ENCODE results near the gene HEXIM2. TPM values are rescaled to one million over a fixed set of nuclear protein-coding genes. Genes with fewer than 3 reads are reported as not detected.

Gene HEXIM2
- total and polyA plus RNA-seq, 4 donors, result 5.2 to 17.6 (median 14.2) TPM

- DNase-seq (ENCODE audit: low read depth in 4 of 6, low spot score in 6 of 6), result no peak
- Histone ChIP-seq H3K27me3 (ENCODE audit: control insufficient read depth, insufficient read depth, low read length) (no peaks in the 10 kb centered on the region), H3K36me3 (ENCODE audit: control insufficient read depth, insufficient read depth, low read length) (peaks cover 24% of the 10 kb centered on the region), H3K4me3 (ENCODE audit: low read depth, low read length) (no peak overlapping the region), H3K4me1 (ENCODE audit: control insufficient read depth, insufficient read depth, low read length) (peaks cover 15% of the 10 kb centered on the region), H3K9me3 (ENCODE audit: control insufficient read depth, insufficient read depth, low read length) (no peaks in the 10 kb centered on the region), H3K27ac (ENCODE audit: low read depth, low read length) (no peak overlapping the region)
- WGBS (ENCODE audit: insufficient coverage), result 96% methylated on average over 6 of the region's 7 CpGs
Measured at GRCh38 chr17:45164734-45165269, 3.1 kb downstream of the HEXIM2 start.

GRCh38 chr17:45168991-45169752 is 7.5 kb downstream of the HEXIM2 start:
- WGBS (ENCODE audit: insufficient coverage), result 89% methylated on average over 43 of the region's 43 CpGs

DNA sequence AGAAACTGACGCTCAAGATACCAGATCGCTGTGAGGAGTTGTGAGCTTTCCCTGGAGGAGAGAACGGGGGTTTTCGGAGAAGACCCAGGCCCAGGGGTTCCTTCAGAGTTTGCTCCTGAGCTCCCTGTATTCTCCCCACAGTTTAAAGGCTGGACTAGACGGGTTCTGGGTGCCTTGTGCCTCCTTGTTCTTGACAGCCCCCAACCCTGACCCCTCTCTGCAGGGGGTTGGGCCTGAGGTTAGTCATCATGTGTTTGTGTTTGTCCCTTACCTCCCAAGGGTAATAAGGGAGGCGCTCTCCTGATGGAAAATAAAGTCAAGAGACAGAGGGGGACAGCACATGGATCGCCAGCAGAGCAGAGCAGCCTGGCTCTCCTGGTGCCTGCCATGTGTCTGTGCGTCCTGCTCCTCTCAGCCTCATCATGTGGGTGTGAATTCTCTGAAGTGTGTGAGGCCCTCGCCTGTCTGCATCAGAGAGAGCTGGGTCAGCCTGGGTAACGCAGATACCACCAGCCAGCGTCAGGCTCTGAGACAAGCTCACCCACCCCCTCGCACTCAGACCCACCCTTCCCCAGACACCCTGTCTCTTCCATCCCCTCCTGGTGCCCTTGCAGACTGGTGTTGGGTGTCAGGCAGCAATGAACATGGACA is 8.7 kb downstream of the HEXIM2 start:
- peaks cover 35% of the 10 kb centered on the region for H3K4me1 ChIP-seq (ENCODE audit: control insufficient read depth, insufficient read depth, low read length)
- H3K9me3 ChIP-seq (ENCODE audit: control insufficient read depth, insufficient read depth, low read length), result no peaks in the 10 kb centered on the region
- peaks cover 30% of the 10 kb centered on the region for H3K36me3 ChIP-seq (ENCODE audit: control insufficient read depth, insufficient read depth, low read length)
- H3K27ac ChIP-seq (ENCODE audit: low read depth, low read length), result peak overlapping the region; percentile 95
- no peak for DNase-seq (ENCODE audit: low read depth in 4 of 6, low spot score in 6 of 6)
- no peaks in the 10 kb centered on the region for H3K27me3 ChIP-seq (ENCODE audit: control insufficient read depth, insufficient read depth, low read length)
- no peak overlapping the region for H3K4me3 ChIP-seq (ENCODE audit: low read depth, low read length)
- 87% methylated on average over 5 of the region's 12 CpGs for WGBS (ENCODE audit: insufficient coverage)

More at GRCh38 chr17:45168991-45169752, 7.5 kb downstream of the HEXIM2 start:
- Histone ChIP-seq H3K9me3 (ENCODE audit: control insufficient read depth, insufficient read depth, low read length) (no peaks in the 10 kb centered on the region), H3K36me3 (ENCODE audit: control insufficient read depth, insufficient read depth, low read length) (peaks cover 37% of the 10 kb centered on the region), H3K27me3 (ENCODE audit: control insufficient read depth, insufficient read depth, low read length) (no peaks in the 10 kb centered on the region), H3K27ac (ENCODE audit: low read depth, low read length) (no peak overlapping the region), H3K4me3 (ENCODE audit: low read depth, low read length) (no peak overlapping the region), H3K4me1 (ENCODE audit: control insufficient read depth, insufficient read depth, low read length) (peaks cover 35% of the 10 kb centered on the region)
- DNase-seq (ENCODE audit: low read depth in 4 of 6, low spot score in 6 of 6), result no peak

DNA sequence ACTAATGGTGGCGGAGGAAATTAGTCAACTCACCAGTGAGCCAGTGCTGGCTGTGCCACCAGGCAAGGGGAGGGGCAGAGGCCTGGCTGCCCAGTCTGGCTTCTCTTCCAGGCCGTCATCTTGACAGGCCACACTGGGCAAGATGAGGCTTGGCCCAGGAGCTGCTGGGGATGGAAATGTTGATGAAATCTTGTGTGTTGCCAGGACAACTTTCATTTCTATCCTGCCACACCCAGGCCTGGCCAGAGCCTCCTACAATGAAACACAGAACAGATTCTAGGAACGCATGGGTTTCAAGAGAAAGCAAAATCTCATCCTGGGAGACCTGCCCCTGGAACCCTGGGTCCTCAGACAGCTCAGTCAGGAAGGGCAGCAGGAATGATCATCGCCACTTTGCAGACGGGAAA is 9.3 kb downstream of the HEXIM2 start:
- Histone ChIP-seq H3K4me3 (ENCODE audit: low read depth, low read length) (no peak overlapping the region), H3K4me1 (ENCODE audit: control insufficient read depth, insufficient read depth, low read length) (peaks cover 35% of the 10 kb centered on the region), H3K9me3 (ENCODE audit: control insufficient read depth, insufficient read depth, low read length) (no peaks in the 10 kb centered on the region), H3K36me3 (ENCODE audit: control insufficient read depth, insufficient read depth, low read length) (peaks cover 30% of the 10 kb centered on the region), H3K27ac (ENCODE audit: low read depth, low read length) (peak overlapping the region; percentile 95), H3K27me3 (ENCODE audit: control insufficient read depth, insufficient read depth, low read length) (no peaks in the 10 kb centered on the region)
- peak in 1 of 6 donors; percentile 63 for DNase-seq (ENCODE audit: low read depth in 4 of 6, low spot score in 6 of 6)
- WGBS (ENCODE audit: insufficient coverage), result 56% methylated on average over 5 of the region's 5 CpGs

DNA sequence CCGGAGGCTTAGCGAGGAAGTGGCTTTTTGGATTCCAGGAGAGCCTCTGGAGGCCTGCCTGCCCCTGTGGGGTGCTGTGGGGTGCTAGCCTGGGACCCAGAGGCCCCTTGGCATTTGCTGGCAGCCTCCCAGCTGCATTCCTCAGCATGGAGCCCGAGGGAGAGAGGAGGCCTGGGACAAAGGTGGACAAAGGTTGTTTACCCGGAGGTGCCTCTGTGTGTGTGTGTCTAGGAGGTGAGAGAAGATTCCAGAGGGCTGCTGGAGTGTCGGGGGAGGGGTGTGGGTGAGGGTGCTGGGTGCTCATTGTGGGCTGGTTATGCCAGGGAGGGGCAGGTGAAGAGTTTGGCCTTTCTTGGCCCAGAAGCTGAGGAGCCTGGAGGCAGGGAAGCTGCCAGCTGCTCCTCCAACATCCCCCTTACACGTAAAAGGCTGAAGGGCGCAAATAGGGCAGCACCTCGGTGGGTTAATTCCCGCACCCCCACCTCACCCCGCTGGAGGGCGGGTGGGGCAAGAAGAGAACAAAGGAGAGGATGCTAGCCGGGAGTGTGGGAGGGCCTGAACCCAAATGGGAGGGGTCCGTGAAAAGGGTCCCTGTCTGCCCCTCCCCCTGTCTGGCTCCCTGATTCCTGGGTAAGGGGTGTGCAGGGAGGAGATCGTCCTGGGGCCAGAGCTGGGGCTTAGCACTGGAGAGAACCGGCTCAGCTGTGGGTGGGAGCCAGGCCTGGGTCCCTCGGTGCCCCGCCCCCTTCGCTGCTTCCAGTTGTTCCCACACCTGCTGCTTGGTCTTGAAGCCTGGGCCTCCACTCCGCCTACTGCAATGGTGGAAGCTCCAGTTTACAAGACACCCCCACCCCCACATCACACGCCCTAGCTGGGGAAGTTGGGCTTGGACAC is 9.9 kb downstream of the HEXIM2 start:
- Histone ChIP-seq H3K27ac (ENCODE audit: low read depth, low read length) (peak overlapping the region; percentile 95), H3K27me3 (ENCODE audit: control insufficient read depth, insufficient read depth, low read length) (no peaks in the 10 kb centered on the region), H3K4me3 (ENCODE audit: low read depth, low read length) (no peak overlapping the region), H3K4me1 (ENCODE audit: control insufficient read depth, insufficient read depth, low read length) (peaks cover 38% of the 10 kb centered on the region), H3K9me3 (ENCODE audit: control insufficient read depth, insufficient read depth, low read length) (no peaks in the 10 kb centered on the region), H3K36me3 (ENCODE audit: control insufficient read depth, insufficient read depth, low read length) (peaks cover 30% of the 10 kb centered on the region)
- 36% methylated on average over 11 of the region's 20 CpGs for WGBS (ENCODE audit: insufficient coverage)
- peak in 2 of 6 donors; percentile 56 to 63 for DNase-seq (ENCODE audit: low read depth in 4 of 6, low spot score in 6 of 6)

- no CpG with 5 or more reads among the region's 5 CpGs for WGBS (ENCODE audit: insufficient coverage)
- peak overlapping the region; percentile 26 for H3K4me3 ChIP-seq (ENCODE audit: low read depth, low read length)
- DNase-seq (ENCODE audit: low read depth in 4 of 6, low spot score in 6 of 6), result no peak
- peaks cover 30% of the 10 kb centered on the region for H3K36me3 ChIP-seq (ENCODE audit: control insufficient read depth, insufficient read depth, low read length)
- peaks cover 38% of the 10 kb centered on the region for H3K4me1 ChIP-seq (ENCODE audit: control insufficient read depth, insufficient read depth, low read length)
- H3K27me3 ChIP-seq (ENCODE audit: control insufficient read depth, insufficient read depth, low read length), result no peaks in the 10 kb centered on the region
- no peaks in the 10 kb centered on the region for H3K9me3 ChIP-seq (ENCODE audit: control insufficient read depth, insufficient read depth, low read length)
- H3K27ac ChIP-seq (ENCODE audit: low read depth, low read length), result peak overlapping the region; percentile 95
Measured at GRCh38 chr17:45172232-45172540, 10.5 kb downstream of the HEXIM2 start.

GRCh38 chr17:45172541-45173286 is 11.0 kb downstream of the HEXIM2 start:
- Histone ChIP-seq H3K4me1 (ENCODE audit: control insufficient read depth, insufficient read depth, low read length) (peaks cover 38% of the 10 kb centered on the region), H3K27ac (ENCODE audit: low read depth, low read length) (peak overlapping the region; percentile 95)
- DNase-seq (ENCODE audit: low read depth in 4 of 6, low spot score in 6 of 6), result peak in 4 of 6 donors; percentile 83 to 98 (median 92)

GRCh38 chr17:45175759-45176115 is 14.1 kb downstream of the HEXIM2 start:
- WGBS (ENCODE audit: insufficient coverage), result 86% methylated on average over 2 of the region's 3 CpGs

More at GRCh38 chr17:45172541-45173286, 11.0 kb downstream of the HEXIM2 start:
- H3K4me3 ChIP-seq (ENCODE audit: low read depth, low read length), result peak overlapping the region; percentile 26
- WGBS (ENCODE audit: insufficient coverage), result 12% methylated on average over 7 of the region's 10 CpGs
- no peaks in the 10 kb centered on the region for H3K9me3 ChIP-seq (ENCODE audit: control insufficient read depth, insufficient read depth, low read length)
- H3K27me3 ChIP-seq (ENCODE audit: control insufficient read depth, insufficient read depth, low read length), result no peaks in the 10 kb centered on the region
- H3K36me3 ChIP-seq (ENCODE audit: control insufficient read depth, insufficient read depth, low read length), result peaks cover 30% of the 10 kb centered on the region

GRCh38 chr17:45177563-45177962 is 15.9 kb downstream of the HEXIM2 start:
- H3K27me3 ChIP-seq (ENCODE audit: control insufficient read depth, insufficient read depth, low read length), result no peaks in the 10 kb centered on the region
- no peak overlapping the region for H3K27ac ChIP-seq (ENCODE audit: low read depth, low read length)
- DNase-seq (ENCODE audit: low read depth in 4 of 6, low spot score in 6 of 6), result no peak
- H3K9me3 ChIP-seq (ENCODE audit: control insufficient read depth, insufficient read depth, low read length), result no peaks in the 10 kb centered on the region
- H3K4me1 ChIP-seq (ENCODE audit: control insufficient read depth, insufficient read depth, low read length), result peaks cover 14% of the 10 kb centered on the region
- WGBS (ENCODE audit: insufficient coverage), result 71% methylated on average over 4 of the region's 7 CpGs
- H3K36me3 ChIP-seq (ENCODE audit: control insufficient read depth, insufficient read depth, low read length), result no peaks in the 10 kb centered on the region
- no peak overlapping the region for H3K4me3 ChIP-seq (ENCODE audit: low read depth, low read length)

More at GRCh38 chr17:45175759-45176115, 14.1 kb downstream of the HEXIM2 start:
- Histone ChIP-seq H3K36me3 (ENCODE audit: control insufficient read depth, insufficient read depth, low read length) (peaks cover 6% of the 10 kb centered on the region), H3K27me3 (ENCODE audit: control insufficient read depth, insufficient read depth, low read length) (no peaks in the 10 kb centered on the region), H3K4me3 (ENCODE audit: low read depth, low read length) (no peak overlapping the region), H3K4me1 (ENCODE audit: control insufficient read depth, insufficient read depth, low read length) (peaks cover 33% of the 10 kb centered on the region), H3K9me3 (ENCODE audit: control insufficient read depth, insufficient read depth, low read length) (no peaks in the 10 kb centered on the region), H3K27ac (ENCODE audit: low read depth, low read length) (no peak overlapping the region)
- no peak for DNase-seq (ENCODE audit: low read depth in 4 of 6, low spot score in 6 of 6)

Measured in spinal cord (tissue), 10 donors.